Right kidney (tissue), 1 donor: ENCODE measurements around the gene CPSF4.
A peak's percentile ranks its signal among the peaks of the same experiment; 100 is the strongest.
"Not testable (repeated sequence)": the region's sequence is repeated elsewhere in the genome, so short reads cannot be mapped to it uniquely, and the experiment has no call there.

Source experiments
- DNase-seq: peaks from one replicate; pipeline ENCODE4 v3.0.0-alpha.2; 2016

The CPSF4 gene

GRCh38 chr7:99490878-99491277 lies 52.1 kb downstream of the CPSF4 start:
- no peak for DNase-seq

- DNase-seq, result no peak
Measured at GRCh38 chr7:99493823-99494222, 55.1 kb downstream of the CPSF4 start.

GRCh38 chr7:99497766-99498545 lies 59.2 kb downstream of the CPSF4 start:
- no peak for DNase-seq

GRCh38 chr7:99498546-99498944 lies 59.8 kb downstream of the CPSF4 start:
- DNase-seq, result no peak

GRCh38 chr7:99499371-99499720 lies 60.6 kb downstream of the CPSF4 start:
- DNase-seq, result no peak

GRCh38 chr7:99499721-99500636 lies 61.2 kb downstream of the CPSF4 start, which contains the start of gene ZNF394:
TSS of gene ZNF394 (minus strand) at chr7:99500281. CDS start at chr7:99500093, 188 bp downstream.
- DNase-seq, result peak; percentile 90

- no peak for DNase-seq
Measured at GRCh38 chr7:99500637-99501009, 61.9 kb downstream of the CPSF4 start.

- not testable (repeated sequence) for DNase-seq
Measured at GRCh38 chr7:99501236-99501635, 62.5 kb downstream of the CPSF4 start.

- DNase-seq, result no peak
Measured at GRCh38 chr7:99504281-99504602, 65.5 kb downstream of the CPSF4 start.

- peak; percentile 100 for DNase-seq
Measured at GRCh38 chr7:99504603-99505323, 66.0 kb downstream of the CPSF4 start, which contains the start of gene ZKSCAN5. TSS of gene ZKSCAN5 (plus strand) at chr7:99504662. CDS start at chr7:99506045, 1,383 bp downstream.

- DNase-seq, result no peak
Measured at GRCh38 chr7:99505324-99505662, 66.5 kb downstream of the CPSF4 start.
